HG02840 (cell line): ENCODE results near the gene RCN2.
"Not testable (repeated sequence)": the region's sequence is repeated elsewhere in the genome, so short reads cannot be mapped to it uniquely, and the experiment has no call there.

ENCODE experiments used
- ATAC-seq: cut with Tn5 transposase; IDR thresholded peaks from one replicate; pipeline ENCODE4 v1.9.1; 2021; ENCODE audit warnings: mild to moderate bottlenecking, moderate library complexity, moderate number of reproducible peaks; ENCODE audit not compliant: unreplicated experiment, low FRiP score

RCN2 gene, protein sequence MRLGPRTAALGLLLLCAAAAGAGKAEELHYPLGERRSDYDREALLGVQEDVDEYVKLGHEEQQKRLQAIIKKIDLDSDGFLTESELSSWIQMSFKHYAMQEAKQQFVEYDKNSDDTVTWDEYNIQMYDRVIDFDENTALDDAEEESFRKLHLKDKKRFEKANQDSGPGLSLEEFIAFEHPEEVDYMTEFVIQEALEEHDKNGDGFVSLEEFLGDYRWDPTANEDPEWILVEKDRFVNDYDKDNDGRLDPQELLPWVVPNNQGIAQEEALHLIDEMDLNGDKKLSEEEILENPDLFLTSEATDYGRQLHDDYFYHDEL

DNA sequence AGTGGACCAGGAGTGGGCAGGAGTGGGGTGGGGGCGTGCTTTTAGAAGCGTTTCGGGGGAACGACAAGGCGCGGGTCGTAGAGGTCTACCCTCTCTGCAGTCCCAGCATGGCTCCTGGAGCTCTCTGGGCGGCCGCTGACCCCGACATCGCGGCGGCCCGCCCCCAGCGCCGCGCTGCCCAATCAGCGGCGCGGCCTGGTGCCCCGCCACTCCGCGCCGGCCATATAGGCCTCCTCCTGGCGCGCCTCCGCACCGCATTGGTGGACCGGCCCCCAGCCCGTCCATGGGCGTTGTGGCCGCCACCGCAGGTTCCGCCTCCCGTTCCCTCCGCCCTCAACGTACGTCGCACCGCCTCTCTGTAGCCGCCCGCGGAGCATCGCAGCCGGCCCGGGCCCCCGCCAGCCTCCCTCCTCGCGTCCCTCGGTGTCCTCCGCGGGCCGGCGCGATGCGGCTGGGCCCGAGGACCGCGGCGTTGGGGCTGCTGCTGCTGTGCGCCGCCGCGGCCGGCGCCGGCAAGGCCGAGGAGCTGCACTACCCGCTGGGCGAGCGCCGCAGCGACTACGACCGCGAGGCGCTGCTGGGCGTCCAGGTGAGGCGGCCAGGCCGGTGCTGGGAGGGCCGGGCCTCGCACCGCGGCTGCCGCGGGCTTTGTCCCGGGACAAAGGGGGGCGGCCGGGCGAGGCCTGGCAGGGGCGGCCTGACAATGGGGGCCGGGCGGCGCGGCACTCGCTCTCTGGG, at the start of gene RCN2:
RCN2 (plus strand) TSS at position 353 of the 738 bp plus-strand sequence; CDS start at position 446, 93 bp downstream.
- ATAC-seq = peak; percentile 96

DNA sequence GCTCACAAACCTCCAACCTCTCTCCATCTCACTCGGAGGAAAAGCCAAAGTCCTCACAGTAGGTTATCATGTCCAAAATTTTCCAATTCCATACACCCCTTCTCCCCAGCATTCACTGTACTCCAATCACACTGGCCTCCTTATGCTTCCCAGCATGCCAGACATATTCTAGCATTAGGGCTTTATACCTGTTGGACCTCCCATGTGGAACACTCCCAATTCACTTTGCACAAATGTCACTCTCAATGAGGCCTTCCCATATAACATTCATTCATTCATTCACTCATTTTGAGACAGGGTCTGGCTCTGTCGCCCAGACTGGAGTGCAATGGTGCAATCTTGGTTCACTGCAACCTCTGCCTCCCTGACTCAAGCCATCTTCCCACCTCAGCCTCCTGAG, 46.3 kb upstream of the RCN2 start:
- ATAC-seq = no peak

DNA sequence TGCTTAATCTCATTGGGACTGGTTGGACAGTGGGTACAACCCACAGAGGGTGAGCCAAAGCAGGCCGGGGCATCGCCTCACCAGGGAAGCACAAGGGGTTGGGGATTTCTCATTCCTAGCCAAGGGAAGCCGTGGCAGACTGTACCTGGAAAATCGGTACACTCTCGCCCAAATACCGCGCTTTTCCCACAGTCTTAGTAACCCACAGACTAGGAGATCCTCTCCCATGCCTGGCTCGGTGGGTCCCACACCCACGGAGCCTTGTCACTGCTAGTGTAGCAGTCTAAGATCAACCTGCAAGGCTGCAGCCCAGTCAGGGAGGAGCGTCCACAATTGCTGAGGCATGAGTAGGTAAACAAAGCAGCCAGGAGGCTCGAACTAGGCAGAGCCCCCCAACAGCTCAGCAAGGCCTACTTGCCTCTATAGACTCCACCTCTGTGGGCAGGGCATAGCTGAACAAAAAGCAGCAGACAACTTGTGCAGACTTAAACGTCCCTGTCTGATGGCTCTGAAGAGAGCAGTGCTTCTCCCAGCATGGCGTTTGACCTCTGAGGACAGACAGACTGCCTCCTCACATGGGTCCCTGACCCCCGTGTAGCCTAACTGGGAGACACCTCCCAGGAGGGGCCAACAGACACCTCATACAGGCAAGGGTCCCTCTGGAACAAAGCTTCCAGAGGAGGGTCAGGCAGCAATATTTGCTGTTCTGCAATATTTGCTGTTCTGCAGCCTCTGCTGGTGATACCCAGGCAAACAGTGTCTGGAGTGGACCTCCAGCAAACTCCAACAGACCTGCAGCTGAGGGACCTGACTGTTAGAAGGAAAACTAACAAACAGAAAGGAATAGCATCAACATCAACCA, 44.0 kb upstream of the RCN2 start:
- ATAC-seq = not testable (repeated sequence)

DNA sequence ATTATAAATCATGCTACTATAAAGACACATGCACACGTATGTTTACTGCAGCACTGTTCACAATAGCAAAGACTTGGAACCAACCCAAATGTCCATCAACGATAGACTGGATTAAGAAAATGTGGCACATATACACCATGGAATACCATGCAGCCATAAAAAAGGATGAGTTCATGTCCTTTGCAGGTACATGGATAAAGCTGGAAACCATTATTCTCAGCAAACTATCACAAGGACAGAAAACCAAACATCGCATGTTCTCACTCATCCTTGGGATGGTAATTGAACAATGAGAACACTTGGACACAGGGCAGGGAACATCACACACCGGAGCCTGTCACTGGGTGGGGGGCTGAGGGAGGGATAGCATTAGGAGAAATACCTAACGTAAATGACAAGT, 38.7 kb upstream of the RCN2 start:
- ATAC-seq = not testable (repeated sequence)

DNA sequence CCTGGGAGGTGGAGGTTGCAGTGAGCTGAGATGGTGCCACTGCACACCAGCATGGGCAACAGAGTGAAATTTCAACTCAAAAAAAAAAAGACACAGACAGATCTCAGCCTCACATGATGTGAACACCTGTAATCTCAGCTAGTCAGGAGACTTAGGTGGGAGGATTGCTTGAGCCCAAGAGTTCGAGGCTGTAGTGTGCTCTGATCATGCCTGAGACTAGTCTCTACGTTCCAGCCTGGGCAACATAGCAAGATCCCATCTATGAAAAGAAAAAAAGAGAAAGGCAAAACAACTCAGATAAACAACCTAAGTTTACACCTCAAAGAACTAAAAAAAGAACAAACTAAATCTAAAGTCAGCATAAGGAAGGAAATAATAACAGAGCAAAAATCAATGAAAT, 37.4 kb upstream of the RCN2 start:
- no peak for ATAC-seq

DNA sequence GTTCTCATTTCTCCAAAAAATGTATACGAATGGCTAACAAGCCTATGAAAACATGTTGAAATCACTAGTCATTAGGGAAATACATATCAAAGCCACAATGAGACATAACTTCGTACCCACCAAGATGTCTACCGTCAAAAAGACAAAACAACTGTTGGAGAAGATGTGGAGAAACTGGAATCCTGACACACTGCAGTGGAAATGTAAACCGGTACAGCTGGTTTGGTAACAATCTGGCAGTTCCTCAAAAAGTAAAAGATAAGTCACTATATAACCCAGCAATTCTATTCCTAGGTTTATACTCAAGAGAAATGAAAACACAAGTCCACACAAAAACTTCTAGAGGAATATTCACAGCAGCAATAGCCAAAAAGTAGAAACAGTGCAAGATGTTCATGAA, 33.4 kb upstream of the RCN2 start:
- ATAC-seq = no peak

DNA sequence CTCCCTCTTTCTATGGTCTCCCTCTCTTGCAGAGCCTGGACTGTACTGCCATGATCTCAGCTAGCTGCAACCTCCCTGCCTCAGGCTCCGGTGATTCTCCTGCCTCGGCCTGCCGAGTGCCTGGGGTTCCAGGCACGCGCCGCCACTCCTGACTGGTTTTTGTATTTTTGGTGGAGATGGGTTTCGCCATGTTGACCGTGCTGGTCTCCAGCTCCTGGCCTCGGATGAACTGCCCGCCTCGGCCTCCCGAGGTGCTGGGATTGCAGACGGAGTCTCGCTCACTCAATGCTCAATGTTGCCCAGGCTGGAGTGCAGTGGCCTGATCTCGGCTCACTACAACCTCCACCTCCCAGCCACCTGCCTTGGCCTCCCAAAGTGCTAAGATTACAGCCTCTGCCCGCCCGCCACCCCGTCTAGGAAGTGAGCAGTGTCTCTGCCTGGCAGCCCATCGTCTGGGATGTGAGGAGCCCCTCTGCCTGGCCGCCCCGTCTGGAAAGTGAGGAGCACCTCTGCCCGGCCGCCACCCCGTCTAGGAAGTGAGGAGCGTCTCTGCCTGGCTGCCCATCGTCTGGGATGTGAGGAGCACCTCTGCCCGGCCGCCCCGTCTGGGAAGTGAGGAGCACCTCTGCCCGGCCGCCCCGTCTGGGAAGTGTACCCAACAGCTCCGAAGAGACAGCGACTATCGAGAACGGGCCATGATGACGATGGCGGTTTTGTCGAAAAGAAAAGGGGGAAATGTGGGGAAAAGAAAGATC, 32.2 kb upstream of the RCN2 start:
- not testable (repeated sequence) for ATAC-seq

DNA sequence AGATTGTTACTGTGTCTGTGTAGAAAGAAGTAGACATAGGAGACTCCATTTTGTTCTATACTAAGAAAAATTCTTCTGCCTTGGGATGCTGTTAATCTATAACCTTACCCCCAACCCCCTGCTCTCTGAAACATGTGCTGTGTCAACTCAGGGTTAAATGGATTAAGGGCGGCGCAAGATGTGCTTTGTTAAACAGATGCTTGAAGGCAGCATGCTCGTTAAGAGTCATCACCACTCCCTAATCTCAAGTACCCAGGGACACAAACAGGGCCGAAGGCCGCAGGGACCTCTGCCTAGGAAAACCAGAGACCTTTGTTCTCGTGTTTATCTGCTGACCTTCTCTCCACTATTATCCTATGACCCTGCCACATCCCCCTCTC, 31.6 kb upstream of the RCN2 start:
- not testable (repeated sequence) for ATAC-seq

DNA sequence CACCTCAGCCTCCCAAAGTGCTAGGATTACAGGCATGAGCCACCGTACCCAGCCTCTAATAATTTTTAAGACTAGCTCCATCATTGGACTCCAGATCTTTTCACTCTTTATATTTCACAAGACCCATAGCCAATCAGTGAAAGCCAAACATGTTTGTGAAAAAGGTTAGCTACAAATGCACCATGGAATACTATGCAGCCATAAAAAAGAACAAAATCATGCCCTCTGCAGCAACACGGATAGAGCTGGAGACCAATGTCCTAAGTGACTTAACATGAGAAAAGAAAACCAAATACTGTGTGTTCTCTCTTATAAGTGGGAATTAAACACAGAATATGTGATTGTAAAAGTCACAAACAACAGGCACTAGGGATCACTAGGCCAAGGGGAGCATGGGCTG, 29.6 kb upstream of the RCN2 start:
- no peak for ATAC-seq

DNA sequence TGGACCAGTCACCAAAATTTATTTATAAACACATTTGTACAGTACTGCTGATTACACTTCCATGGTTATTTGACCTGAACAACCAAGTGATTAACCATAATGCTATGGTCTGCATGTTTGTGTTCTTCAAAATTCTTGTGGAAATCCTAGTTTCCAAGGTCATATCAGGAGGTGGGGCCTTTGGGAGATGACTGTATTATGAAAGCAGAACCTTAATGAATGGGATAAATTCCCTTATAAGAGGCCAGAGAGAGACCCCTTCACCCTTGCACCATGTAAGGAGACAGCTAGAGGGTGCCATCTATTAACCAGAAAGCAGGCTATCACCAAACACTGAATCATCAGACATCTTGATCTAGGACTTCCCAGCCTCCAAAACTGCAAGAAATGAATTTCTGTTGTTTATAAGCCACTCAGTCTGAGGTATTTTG, 28.3 kb upstream of the RCN2 start:
- no peak for ATAC-seq

DNA sequence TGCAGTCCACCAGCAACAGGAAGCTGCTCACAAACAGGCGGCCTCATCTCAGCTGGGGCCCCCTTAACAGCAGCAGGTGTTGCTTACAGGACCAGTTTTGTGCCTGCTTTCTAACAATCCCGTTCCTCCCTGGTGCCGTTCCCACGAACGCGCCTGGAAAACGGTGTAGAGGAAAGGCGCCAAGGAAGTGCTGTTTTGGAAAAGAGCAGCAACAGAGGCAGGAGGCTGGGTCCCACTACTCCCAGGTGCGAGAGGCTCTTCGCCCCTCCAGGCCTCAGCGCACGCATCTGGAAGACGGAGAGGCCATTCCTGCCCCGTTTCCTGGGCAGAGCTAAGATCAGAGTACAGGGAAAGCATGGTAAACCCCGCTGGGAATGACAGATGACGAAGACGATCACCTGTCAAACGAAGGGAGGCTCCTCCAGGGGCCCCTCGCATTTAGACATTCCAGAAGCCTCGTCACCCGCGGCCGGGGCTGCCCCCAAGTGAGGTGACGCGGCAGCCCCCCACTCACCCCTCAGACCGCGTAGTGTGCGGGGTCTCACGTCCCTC, 27.0 kb upstream of the RCN2 start:
- ATAC-seq = peak; percentile 24

DNA sequence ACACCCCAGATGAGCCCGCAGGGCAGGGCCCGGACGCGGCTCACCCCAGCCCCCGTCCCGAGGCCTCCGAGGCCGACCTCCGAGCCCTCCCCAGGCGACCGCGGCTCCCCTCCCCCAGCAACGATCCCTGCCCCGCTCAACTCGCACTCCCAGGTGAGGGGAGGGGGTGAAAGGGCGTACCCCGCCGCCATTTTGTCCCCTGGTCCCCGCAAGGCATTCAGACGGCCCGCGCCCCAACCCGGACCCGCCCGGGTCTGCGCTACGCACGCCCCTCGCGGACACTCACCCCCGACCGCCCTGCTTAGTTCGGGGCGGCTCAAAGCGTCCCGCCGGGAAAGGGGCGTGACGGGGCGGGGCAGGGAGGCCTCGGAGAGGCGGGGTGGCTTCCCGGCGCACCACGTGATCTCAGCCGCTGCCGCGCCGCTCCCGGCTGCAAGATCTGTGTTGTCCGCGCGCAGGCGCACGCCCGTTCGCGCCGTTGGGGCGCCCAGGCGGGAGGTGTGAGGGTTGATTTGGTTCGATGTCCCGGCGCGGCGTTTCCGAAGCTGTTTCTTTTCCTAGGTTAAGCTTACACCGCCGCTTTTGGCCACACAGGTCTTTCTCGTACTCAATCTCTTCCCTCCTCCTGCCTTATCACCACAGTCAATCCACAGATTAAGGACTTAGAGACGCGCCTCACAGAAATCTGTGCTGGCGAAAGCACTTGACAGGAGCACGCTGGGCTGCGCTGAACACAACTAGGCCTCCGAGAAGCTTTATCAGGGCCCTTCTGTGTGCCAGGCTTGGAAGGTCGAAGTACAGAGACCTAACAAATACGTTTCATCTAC, 26.3 kb upstream of the RCN2 start, which contains the start of gene SCAPER:
SCAPER (minus strand) TSS at position 328 of the 827 bp plus-strand sequence. CDS start 21,523 bp downstream, outside the sequence.
- ATAC-seq = peak; percentile 80

DNA sequence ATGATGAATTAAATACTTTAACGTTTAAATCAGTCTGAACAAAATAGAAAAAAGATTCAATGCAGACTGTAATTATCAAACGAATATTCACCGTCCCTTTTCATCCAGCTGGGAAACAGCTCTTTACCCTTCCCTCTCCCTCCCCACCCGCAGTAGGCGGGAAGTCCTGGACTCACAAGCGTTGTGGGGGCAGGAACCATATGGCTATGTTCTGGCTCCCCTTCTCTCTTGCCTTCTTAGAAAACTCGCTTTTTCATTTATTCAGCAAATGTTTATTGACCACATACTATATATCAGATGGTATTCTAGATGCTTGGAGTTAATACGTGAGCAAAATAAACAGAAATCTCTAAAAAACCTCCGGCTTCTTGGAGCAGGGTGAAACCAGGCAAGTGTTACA, 25.7 kb upstream of the RCN2 start:
- ATAC-seq = no peak

DNA sequence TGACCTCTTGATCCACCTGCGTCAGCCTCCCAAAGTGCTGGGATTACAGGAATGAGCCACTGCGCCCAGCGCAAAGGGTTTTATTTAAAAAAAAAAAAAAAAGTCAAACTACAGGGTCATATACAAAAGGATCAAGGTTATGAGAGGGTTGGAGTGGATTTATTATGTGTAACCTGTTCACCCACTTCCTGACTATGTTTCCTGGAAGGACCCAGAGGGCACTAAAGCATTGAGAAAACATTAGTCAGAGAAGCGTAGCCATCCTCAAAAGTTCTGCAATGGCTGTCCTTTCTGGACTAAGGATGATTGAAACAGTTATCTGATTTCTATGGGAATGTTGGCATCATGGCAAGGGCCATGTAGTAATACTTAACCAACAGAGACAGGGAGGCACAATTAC, 19.1 kb upstream of the RCN2 start:
- ATAC-seq = no peak

DNA sequence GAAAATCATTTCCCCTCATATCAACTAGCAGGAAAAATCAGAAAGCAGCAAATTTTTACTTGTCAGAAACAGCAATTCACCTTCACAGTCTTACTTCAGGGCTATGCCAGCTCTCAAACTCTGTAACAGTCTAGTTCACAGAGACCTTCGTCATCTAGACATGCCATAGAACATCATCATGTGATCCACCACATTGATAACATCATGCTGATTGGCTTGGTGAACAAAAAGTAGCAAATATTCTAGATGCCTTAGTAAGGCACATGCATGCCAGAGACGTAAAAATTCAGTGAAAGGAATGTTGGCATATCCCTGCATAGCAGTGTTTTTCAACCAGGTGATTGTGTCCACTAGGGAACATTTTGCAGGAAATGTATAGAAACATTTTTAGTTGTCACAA, 17.8 kb upstream of the RCN2 start:
- ATAC-seq = no peak

DNA sequence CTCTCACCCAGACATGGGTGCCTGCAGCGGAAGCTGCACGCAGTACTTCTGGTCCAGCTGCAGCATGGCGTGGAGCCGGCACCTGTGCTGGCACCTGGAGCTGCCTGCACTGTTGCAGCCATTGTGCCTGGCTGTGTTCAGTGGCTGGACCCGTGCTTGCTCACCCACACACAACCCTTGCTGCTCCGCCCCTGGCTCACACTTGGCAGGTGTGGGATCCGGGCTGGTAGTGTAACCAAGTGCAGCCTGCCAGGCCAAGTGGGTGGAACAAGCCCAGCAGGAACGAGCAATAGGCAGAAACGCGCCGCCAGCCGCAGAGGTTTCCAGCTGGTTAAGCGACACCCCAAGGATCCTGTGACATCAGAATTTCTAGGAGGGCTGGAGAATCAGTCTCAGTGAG, 15.2 kb upstream of the RCN2 start:
- no peak for ATAC-seq

DNA sequence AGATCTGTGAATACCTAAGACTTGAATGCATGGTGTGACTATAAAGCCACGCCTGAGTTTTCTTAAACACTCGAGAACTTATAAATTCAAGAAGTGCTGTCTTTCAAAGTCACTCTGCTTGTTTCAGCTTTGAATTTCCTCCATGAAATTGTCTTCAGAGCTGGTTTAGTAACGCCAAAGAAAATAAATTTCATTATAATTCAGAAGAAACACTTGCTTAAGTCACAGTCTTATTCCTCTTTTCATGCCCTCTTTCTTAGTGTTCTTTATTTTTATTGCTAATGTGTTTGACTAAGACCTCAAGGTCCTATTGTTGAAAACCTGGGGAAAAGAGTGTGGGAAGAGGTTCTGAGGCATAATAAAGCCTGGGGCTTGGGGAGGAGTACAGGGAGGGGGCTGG, 3.3 kb upstream of the RCN2 start:
- ATAC-seq = no peak

DNA sequence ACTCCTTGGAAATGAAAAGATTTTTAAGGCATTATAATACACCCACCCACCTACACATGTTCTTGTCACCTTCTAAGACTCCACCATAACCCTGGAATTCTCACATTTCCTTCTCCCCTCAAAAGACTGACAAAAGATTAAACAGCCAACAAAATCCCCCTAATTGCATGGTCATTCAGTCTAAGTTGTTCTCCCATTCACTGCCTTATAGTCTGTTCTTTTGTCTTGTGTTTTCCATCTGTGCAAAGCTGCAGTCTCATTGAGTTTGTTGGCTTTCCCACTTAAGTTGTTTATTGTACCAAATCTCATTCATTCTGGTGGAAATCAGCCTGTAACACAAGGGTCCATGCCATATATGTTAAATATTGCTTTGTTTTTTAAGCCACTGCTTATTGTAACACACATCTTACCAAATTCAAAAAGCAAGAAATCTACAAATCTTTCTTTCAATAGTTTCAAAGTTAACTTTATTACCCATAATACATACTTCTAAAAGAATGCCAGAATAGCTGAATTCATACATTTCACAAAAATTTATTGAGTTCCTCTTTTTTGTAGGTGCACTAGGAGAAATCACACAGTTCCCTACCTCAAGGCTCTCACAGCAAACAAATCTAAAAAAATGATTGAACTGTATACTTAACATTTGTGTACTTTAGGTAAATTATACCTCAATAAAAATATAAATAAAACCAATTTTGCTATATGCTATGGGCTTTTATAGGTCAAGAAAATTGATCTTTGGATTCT, 2.4 kb upstream of the RCN2 start:
- no peak for ATAC-seq
